Esophagus muscularis mucosa (tissue), 4 donors: ENCODE results near the gene EEF1B2. TPM values are rescaled to one million over a fixed set of nuclear protein-coding genes. Genes with fewer than 3 reads are reported as not detected.

Experiments used
- DNase-seq: peaks from one replicate; pipeline ENCODE4 v3.0.0-alpha.2; 2017; ENCODE audit errors: extremely low spot score
- H3K27ac ChIP-seq, 4 donors: fragments of 200-600 bp; sonication (generic); replicated peaks in 1 of 4; 1 replicate in 3 of 4; 2 replicates in 1 of 4; pipeline ENCODE4 v1.5.1; 2016 to 2019; ENCODE audit warnings: mild to moderate bottlenecking in 1 of 4
- H3K27me3 ChIP-seq, 4 donors: fragments of 200-600 bp; sonication (generic); one replicate each; pipeline versions ENCODE4 v1.5.1 to v1.6.0; 2016 to 2019
- H3K36me3 ChIP-seq, 4 donors: fragments of 200-600 bp; sonication (generic); one replicate each; pipeline ENCODE4 v1.5.1; 2016 to 2019
- H3K4me1 ChIP-seq, 4 donors: fragments of 200-600 bp; sonication (generic); one replicate each; pipeline ENCODE4 v1.5.1; 2016 to 2019
- H3K4me3 ChIP-seq, 4 donors: fragments of 200-600 bp; sonication (generic); 1 replicate in 2 of 4; 2 replicates in 2 of 4; pipeline ENCODE4 v1.5.1; 2016 to 2019; ENCODE audit warnings: mild to moderate bottlenecking in 4 of 4, moderate library complexity in 1 of 4
- H3K9me3 ChIP-seq, 4 donors: fragments of 200-600 bp; sonication (generic); 1 replicate in 3 of 4; 2 replicates in 1 of 4; pipeline ENCODE4 v1.5.1; 2016 to 2019
- CTCF ChIP-seq, 3 experiments: fragments of 200-600 bp in 2 of 3; fragments of 450-650 bp in 1 of 3; sonication (generic) in 2 of 3; IDR thresholded peaks; one replicate each; pipeline ENCODE4 v1.5.1; 2017 to 2019; ENCODE audit warnings: antibody characterized with exemption in 3 of 3, mild to moderate bottlenecking in 2 of 3, moderate library complexity in 1 of 3
- EP300 ChIP-seq: sonication (generic); formaldehyde crosslinking; IDR thresholded peaks from one replicate; pipeline ENCODE4 v1.6.1; 2017; ENCODE audit warnings: antibody characterized with exemption
- POLR2A ChIP-seq: fragments of 450-650 bp; IDR thresholded peaks from one replicate; pipeline ENCODE4 v1.6.1; 2017; ENCODE audit warnings: antibody characterized with exemption, moderate library complexity, mild to moderate bottlenecking, low read depth
- POLR2AphosphoS5 ChIP-seq, 2 donors: sonication (generic); formaldehyde crosslinking; IDR thresholded peaks; one replicate each; pipeline ENCODE4 v1.6.1; 2017; ENCODE audit warnings: antibody characterized with exemption in 2 of 2
- WGBS: methylation state at CpG from one replicate; pipeline ENCODE4 v1.1.5; 2018; 5-methylcytosine and 5-hydroxymethylcytosine counted together
- intact Hi-C: fragments of 100-400 bp; cut with DNase I; formaldehyde crosslinking; loops from one replicate; pipeline ENCODE4 v1.15.1; 2023
- total RNA-seq, 4 donors: library from RNA; depleted of rRNA; stranded (reverse); fragments of >200 nt; gene quantifications; one replicate each; pipeline versions ENCODE4 v1.1.0 to v1.2.1, GENCODE V29; 2016

Gene EEF1B2
- total RNA-seq, 4 donors from 2014 or later, result 219 to 381 (median 342) TPM

DNA sequence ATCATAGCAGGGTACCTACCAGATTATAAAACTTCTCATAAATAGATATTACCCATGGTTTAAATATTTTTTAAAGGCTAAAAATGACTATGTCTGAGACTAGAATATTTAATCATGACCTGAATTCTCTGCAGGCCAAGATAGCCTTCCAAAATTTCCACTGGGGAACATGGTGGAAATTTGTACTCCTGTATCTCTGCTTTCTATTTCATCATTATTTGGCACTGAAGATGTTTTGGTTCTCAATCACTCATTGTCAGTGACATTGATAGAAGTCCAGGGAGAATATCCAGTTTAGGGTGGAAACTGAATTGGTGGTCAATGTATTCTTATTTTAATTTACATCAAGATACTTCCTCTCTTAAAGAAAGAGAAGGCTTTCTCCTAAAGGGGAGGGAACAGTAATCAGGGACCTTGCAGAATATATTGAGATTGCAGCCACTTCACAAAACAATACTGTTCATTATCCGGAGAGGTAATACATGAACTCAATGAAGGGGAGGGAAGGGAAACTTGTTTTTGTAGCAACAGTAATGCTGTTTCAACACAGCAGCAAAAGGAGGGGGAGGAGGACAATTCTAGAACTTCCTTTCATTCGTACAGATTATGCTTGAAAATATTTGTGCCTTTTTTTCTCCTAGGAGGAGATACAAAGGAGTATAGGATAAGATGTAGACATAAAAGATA lies 34.1 kb downstream of the EEF1B2 start:
- H3K4me1 ChIP-seq, result no peaks in the 10 kb centered on the region
- no peaks in the 10 kb centered on the region for H3K9me3 ChIP-seq
- H3K27me3 ChIP-seq, result peaks cover 0 to 12% (median 0%) of the 10 kb centered on the region in 4 donors
- 44% methylated on average over 2 of the region's 2 CpGs for WGBS
- no peak overlapping the region for H3K27ac ChIP-seq
- no peak for TF ChIP-seq POLR2A
- TF ChIP-seq CTCF (IDR thresholded peaks at IDR 0.05), result no peak
- TF ChIP-seq POLR2AphosphoS5 (IDR thresholded peaks at IDR 0.05), result no peak
- no peak for TF ChIP-seq EP300
- no peaks in the 10 kb centered on the region for H3K36me3 ChIP-seq
- intact Hi-C loops, result no loop called here
- H3K4me3 ChIP-seq, result no peak overlapping the region
- DNase-seq, result no peak

- intact Hi-C loops, result no loop called here
- WGBS, result 41% methylated on average over 1 of the region's 1 CpG
- no peaks in the 10 kb centered on the region for H3K4me1 ChIP-seq
- no peaks in the 10 kb centered on the region for H3K36me3 ChIP-seq
- H3K9me3 ChIP-seq, result no peaks in the 10 kb centered on the region
- H3K27ac ChIP-seq, result peak overlapping the region in 3 of 4 donors; percentile 22 to 43 (median 30)
- no peak overlapping the region for H3K4me3 ChIP-seq
- no peak for DNase-seq
- H3K27me3 ChIP-seq, result peaks cover 0 to 12% (median 0%) of the 10 kb centered on the region in 4 donors
- no peak for TF ChIP-seq CTCF (IDR thresholded peaks at IDR 0.05)
These were observed 39.0 kb downstream of the EEF1B2 start for GRCh38 chr2:206198677-206199076.

DNA sequence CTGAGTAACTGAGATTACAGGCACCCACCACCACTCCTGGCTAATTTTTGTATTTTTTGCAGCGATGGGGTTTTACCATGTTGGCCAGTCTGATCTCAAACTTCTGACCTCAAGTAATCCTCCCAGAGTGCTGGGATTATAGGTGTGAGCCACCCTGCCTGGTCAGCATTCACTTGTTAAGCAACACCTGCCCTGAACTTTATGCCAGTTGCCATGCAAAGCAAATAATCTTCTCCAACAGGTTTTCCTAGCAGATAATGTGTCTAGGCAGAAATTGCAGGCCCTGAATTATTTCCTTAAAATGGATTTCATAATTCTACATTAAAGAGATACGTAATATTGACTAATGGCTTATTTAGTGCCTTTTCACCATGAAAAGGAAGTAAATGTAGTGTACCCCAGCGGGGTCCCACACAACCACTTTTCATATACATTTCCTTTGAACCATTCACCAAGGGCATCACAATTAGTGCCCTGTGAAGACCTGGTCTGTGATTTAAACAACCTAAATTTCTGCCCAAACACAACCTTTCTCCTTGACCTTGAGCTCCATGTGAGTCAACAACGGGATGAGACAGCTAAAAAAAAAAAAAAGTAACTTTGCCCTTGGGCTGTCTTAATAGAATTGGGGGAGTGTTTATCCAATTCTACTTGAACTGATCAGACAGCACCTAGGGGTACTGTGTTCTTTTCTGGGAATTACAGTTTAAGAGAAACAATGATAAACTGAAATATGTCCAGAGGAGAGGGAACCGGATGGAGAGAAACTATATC lies 41.6 kb downstream of the EEF1B2 start:
- TF ChIP-seq POLR2A (no peak), EP300 (no peak), POLR2AphosphoS5 (IDR thresholded peaks at IDR 0.05) (no peak), CTCF (IDR thresholded peaks at IDR 0.05) (no peak)
- WGBS, result 72% methylated on average over 5 of the region's 5 CpGs
- intact Hi-C loops, result no loop called here

DNA sequence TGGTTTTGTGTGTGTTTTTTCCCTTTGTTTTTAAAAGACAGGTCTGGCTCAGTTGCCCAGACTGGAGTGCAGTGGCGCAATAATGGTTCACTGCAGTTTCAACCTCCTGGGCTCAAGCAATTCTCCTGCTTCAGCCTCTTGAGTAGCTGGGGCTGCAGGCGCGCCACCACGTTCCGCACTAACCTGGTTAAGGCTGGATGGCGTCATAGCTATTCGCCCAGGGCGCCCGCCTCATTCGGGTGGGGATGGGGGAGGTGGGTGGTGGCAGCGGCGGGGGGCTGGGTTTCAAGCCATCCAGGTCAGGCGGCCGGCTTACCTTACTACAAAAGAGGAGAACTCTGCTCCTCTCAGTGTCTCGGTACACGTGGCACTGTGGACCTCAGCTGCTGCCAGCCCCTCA lies 42.8 kb downstream of the EEF1B2 start:
- WGBS, result 75% methylated on average over 16 of the region's 16 CpGs
- Histone ChIP-seq H3K27ac (no peak overlapping the region), H3K9me3 (no peaks in the 10 kb centered on the region), H3K4me3 (no peak overlapping the region), H3K36me3 (no peaks in the 10 kb centered on the region), H3K4me1 (no peaks in the 10 kb centered on the region), H3K27me3 (peaks cover 0 to 6% (median 0%) of the 10 kb centered on the region in 4 donors)
- no peak for DNase-seq
- intact Hi-C loops, result no loop called here
- TF ChIP-seq POLR2A, result no peak
- TF ChIP-seq EP300, result no peak
- TF ChIP-seq POLR2AphosphoS5 (IDR thresholded peaks at IDR 0.05), result no peak
- no peak for TF ChIP-seq CTCF (IDR thresholded peaks at IDR 0.05)

More for the DNA sequence above, 41.6 kb downstream of the EEF1B2 start:
- no peaks in the 10 kb centered on the region for H3K9me3 ChIP-seq
- H3K36me3 ChIP-seq, result no peaks in the 10 kb centered on the region
- H3K4me3 ChIP-seq, result no peak overlapping the region
- H3K27me3 ChIP-seq, result peaks cover 0 to 12% (median 0%) of the 10 kb centered on the region in 4 donors
- no peak overlapping the region for H3K27ac ChIP-seq
- DNase-seq, result no peak
- H3K4me1 ChIP-seq, result no peaks in the 10 kb centered on the region
